HCT116 (cell line): ENCODE results near the gene LMAN2L.

Experiments
- CTCF ChIP-seq, 3 experiments: fragments of 200-600 bp in 1 of 3; sonication (generic) in 1 of 3; IDR thresholded peaks in 2 of 3; conservative IDR thresholded peaks in 1 of 3; 2 replicates each; pipeline ENCODE4 v1.5.1; 2012 to 2017; ENCODE audit warnings: low read depth in 2 of 3, low read length in 2 of 3, antibody characterized with exemption in 1 of 3, borderline replicate concordance in 1 of 3, control low read depth in 1 of 3, mild to moderate bottlenecking in 1 of 3, mixed read lengths in 1 of 3, mixed run types in 1 of 3, moderate library complexity in 1 of 3; ENCODE audit not compliant: insufficient read depth in 1 of 3
- EZH2 ChIP-seq: fragments of 200-600 bp; sonication (generic); IDR thresholded peaks from 2 replicates; pipeline ENCODE4 v1.6.1; 2017; ENCODE audit warnings: antibody characterized with exemption, mixed run types
- FOSL1 ChIP-seq: IDR thresholded peaks from 2 replicates; pipeline ENCODE4 v1.6.1; 2012; ENCODE audit warnings: low read depth
- POLR2A ChIP-seq: IDR thresholded peaks from 2 replicates; pipeline ENCODE4 v1.7.0; 2011; ENCODE audit warnings: borderline replicate concordance; ENCODE audit not compliant: insufficient read depth, insufficient read length; ENCODE audit errors: extremely low read depth
- RAD21 ChIP-seq: IDR thresholded peaks from 2 replicates; pipeline ENCODE4 v1.6.1; 2012; ENCODE audit warnings: low read depth, mild to moderate bottlenecking
- TCF7L2 ChIP-seq: IDR thresholded peaks from 2 replicates; pipeline ENCODE4 v1.7.0; 2011; ENCODE audit warnings: borderline replicate concordance, inconsistent platforms; ENCODE audit not compliant: insufficient read depth, insufficient read length; ENCODE audit errors: extremely low read depth
- ZNF274 ChIP-seq: fragments of 200-500 bp; sonication (Bioruptor generic); IDR thresholded peaks from 2 replicates; pipeline ENCODE4 v1.6.1; 2014; ENCODE audit warnings: mild to moderate bottlenecking, low read depth, low read length, inconsistent platforms

DNA sequence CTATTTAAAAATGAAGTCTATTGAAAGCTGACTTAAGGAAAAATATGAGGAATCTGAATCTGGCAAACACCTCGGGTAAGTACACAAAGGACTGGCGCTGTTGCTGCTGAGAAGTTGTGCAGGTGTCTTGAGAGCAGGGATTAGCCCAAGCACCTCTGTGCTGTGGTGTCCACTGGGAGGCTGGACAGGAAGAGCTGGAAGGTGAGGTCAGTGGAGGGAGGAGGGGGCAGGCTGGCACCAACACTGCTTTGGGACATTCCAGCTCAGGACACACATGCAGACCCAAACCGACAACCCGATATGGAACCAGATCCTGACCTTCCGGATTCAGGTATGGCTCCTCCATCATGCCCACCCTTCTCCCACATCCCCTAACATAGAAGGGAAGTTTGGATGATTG, 76.7 kb downstream of the LMAN2L start:
- TF ChIP-seq FOSL1 (no peak), CTCF (IDR thresholded peaks at IDR 0.05 in 2 of 3, conservative IDR thresholded peaks at IDR 0.05 in 1 of 3; ENCODE audit: borderline replicate concordance in 1 of 3, insufficient read depth in 1 of 3, low read depth in 2 of 3, low read length in 2 of 3) (no peak), RAD21 (no peak), EZH2 (no peak), TCF7L2 (no peak), POLR2A (no peak), ZNF274 (no peak)
